ENCODE data around the gene LNP1. TPM values are rescaled to one million over a fixed set of nuclear protein-coding genes. Genes with fewer than 3 reads are reported as not detected.

Gene LNP1
- total and polyA plus RNA-seq, 9 of the 15 experiments (the other 6 are each of a cell fraction or from before 2014, with no cell fraction given), result 1.9 to 5.2 (median 4.5) TPM

DNA sequence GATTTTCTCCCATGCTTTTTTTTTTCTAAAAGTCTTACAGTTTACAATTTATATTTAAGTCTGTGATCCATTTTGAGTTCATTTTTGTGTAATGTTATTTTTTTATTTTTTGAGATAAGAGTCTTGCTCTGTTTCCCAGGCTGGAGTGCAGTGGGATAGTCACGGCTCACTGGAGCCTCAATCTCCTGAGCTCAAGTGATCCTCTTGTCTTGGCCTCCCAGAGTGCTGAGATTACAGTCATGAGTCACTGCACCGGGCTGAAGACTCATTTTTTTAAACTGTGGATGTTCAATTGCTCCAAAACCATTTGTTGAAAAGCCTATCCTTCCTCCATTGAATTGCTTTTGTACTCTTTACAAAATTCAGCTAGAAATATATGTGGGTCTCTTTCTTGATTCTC lies 19.5 kb downstream of the LNP1 start (continued):
- TF ChIP-seq CEBPZ (IDR thresholded peaks at IDR 0.05; ENCODE audit: borderline replicate concordance, low read depth, low read length) (no peak), ZNF77 (CRISPR knock-in tag; IDR thresholded peaks at IDR 0.05) (no peak), TAF15 (IDR thresholded peaks at IDR 0.05; ENCODE audit: low read depth, low read length) (no peak), RFX5 (IDR thresholded peaks at IDR 0.05; ENCODE audit: low read depth, low read length) (no peak), HMGXB4 (CRISPR knock-in tag; IDR thresholded peaks at IDR 0.05) (no peak), ARID1B (IDR thresholded peaks at IDR 0.05) (peak; percentile 29; the same call in 1 of the 2 replicates)

All from K562 (cell line).